RWPE1 (cell line): Measurements from ENCODE around the gene TMEM167A.

Experiments
- CTCF ChIA-PET: fragments of 350-600 bp; sonication (Branson Sonifier 250); formaldehyde crosslinking; extraction: SDS; loops from one replicate; lab custom pipeline; 2021; lab: Yijun Ruan, JAX
- POLR2A ChIA-PET: fragments of 400-600 bp; formaldehyde crosslinking; extraction: SDS; loops from one replicate; lab custom pipeline; 2020; ENCODE audit warnings: antibody characterized with exemption; ENCODE audit not compliant: low non-redundant PET; lab: Yijun Ruan, JAX
- DNase-seq: peaks from one replicate; pipeline ENCODE4 v3.0.0; 2012; ENCODE audit warnings: low spot score
- H3K27ac ChIP-seq: fragments of 450-650 bp; 2 replicates; pipeline ENCODE4 v1.5.1; 2017
- CTCF ChIP-seq: fragments of 450-650 bp; conservative IDR thresholded peaks from 2 replicates; pipeline ENCODE4 v1.5.1; 2017; ENCODE audit warnings: low read depth, mild to moderate bottlenecking

The TMEM167A gene

GRCh38 chr5:83048277-83048676 is 28.9 kb downstream of the TMEM167A start:
- H3K27ac ChIP-seq = no peak overlapping the region
- ChIA-PET POLR2A (no interaction called here), CTCF (no interaction called here)
- no peak for DNase-seq
- TF ChIP-seq CTCF = no peak

GRCh38 chr5:83044926-83045325 is 32.3 kb downstream of the TMEM167A start:
- POLR2A ChIA-PET = no interaction called here
- DNase-seq = no peak
- TF ChIP-seq CTCF = no peak

GRCh38 chr5:83042507-83042906 is 34.7 kb downstream of the TMEM167A start:
- ChIA-PET CTCF (no interaction called here), POLR2A (no interaction called here)
- DNase-seq = no peak
- H3K27ac ChIP-seq = no peak overlapping the region
- no peak for TF ChIP-seq CTCF

More at GRCh38 chr5:83044926-83045325, 32.3 kb downstream of the TMEM167A start:
- H3K27ac ChIP-seq = no peak overlapping the region
- CTCF ChIA-PET = no interaction called here

GRCh38 chr5:83038924-83039323 is 38.3 kb downstream of the TMEM167A start:
- DNase-seq = no peak
- CTCF ChIA-PET = no interaction called here
- TF ChIP-seq CTCF = no peak
- POLR2A ChIA-PET = no interaction called here
- H3K27ac ChIP-seq = no peak overlapping the region

- no peak for TF ChIP-seq CTCF
- POLR2A ChIA-PET = no interaction called here
- CTCF ChIA-PET = no interaction called here
- no peak overlapping the region for H3K27ac ChIP-seq
- no peak for DNase-seq
Measured at GRCh38 chr5:83036991-83037575, 40.1 kb downstream of the TMEM167A start.

- POLR2A ChIA-PET = no interaction called here
- no peak overlapping the region for H3K27ac ChIP-seq
- TF ChIP-seq CTCF = no peak
- CTCF ChIA-PET = interaction anchor here (0.5 kb wide), 1 partner anchor 1899 kb away, joined by 3 read pairs; no protein-coding TSS in a partner anchor
- no peak for DNase-seq
Measured at GRCh38 chr5:83035373-83036100, 41.7 kb downstream of the TMEM167A start.
